HepG2 (cell line): ENCODE results near the gene BIRC2. TPM values are rescaled to one million over a fixed set of nuclear protein-coding genes. Genes with fewer than 3 reads are reported as not detected.
A peak's percentile ranks its signal among the peaks of the same experiment; 100 is the strongest.

Experiments
- ATF5 ChIP-seq: sonication (generic); formaldehyde crosslinking; IDR thresholded peaks from 2 replicates; pipeline ENCODE4 v1.4.0; 2020; ENCODE audit warnings: mild to moderate bottlenecking, low read depth, missing genetic modification reagents
- HINFP ChIP-seq: sonication (generic); formaldehyde crosslinking; IDR thresholded peaks from 2 replicates; pipeline ENCODE4 v1.4.0; 2020; ENCODE audit warnings: low read depth, mild to moderate bottlenecking, missing genetic modification reagents
- MIER3 ChIP-seq: IDR thresholded peaks from 2 replicates; pipeline ENCODE4 v1.6.1; 2016; ENCODE audit warnings: missing compliant biosample characterization, borderline replicate concordance
- NFYC ChIP-seq: IDR thresholded peaks from 2 replicates; pipeline ENCODE4 v1.6.1; 2016; ENCODE audit warnings: missing genetic modification reagents, missing compliant biosample characterization
- RARA ChIP-seq: IDR thresholded peaks from 2 replicates; pipeline ENCODE4 v1.6.1; 2016; ENCODE audit warnings: missing genetic modification reagents, missing compliant biosample characterization
- SMAD1 ChIP-seq: sonication (generic); formaldehyde crosslinking; IDR thresholded peaks from 2 replicates; pipeline ENCODE4 v1.4.0; 2020; ENCODE audit warnings: missing genetic modification reagents, low read depth, mild to moderate bottlenecking, borderline replicate concordance
- SMYD3 ChIP-seq: sonication (generic); formaldehyde crosslinking; IDR thresholded peaks from 2 replicates; pipeline ENCODE4 v1.8.1; 2023; ENCODE audit warnings: mild to moderate bottlenecking, missing genetic modification reagents
- ZBTB44 ChIP-seq: sonication (generic); formaldehyde crosslinking; IDR thresholded peaks from 2 replicates; pipeline ENCODE4 v1.4.0; 2020; ENCODE audit warnings: missing genetic modification reagents
- ZNF17 ChIP-seq: sonication (generic); formaldehyde crosslinking; IDR thresholded peaks from 2 replicates; pipeline ENCODE4 v1.5.0; 2020; ENCODE audit warnings: mild to moderate bottlenecking, missing genetic modification reagents
- ZNF24 ChIP-seq: fragments of 450-650 bp; IDR thresholded peaks from 2 replicates; pipeline ENCODE4 v1.6.1; 2017; ENCODE audit warnings: antibody characterized with exemption, mild to moderate bottlenecking
- ZNF468 ChIP-seq: sonication (generic); formaldehyde crosslinking; IDR thresholded peaks from 2 replicates; pipeline ENCODE4 v1.8.0; 2022; ENCODE audit warnings: mild to moderate bottlenecking, moderate library complexity, missing genetic modification reagents
- ZNF512 ChIP-seq: sonication (generic); formaldehyde crosslinking; IDR thresholded peaks from 2 replicates; pipeline ENCODE4 v1.4.0; 2020; ENCODE audit warnings: mild to moderate bottlenecking, missing genetic modification reagents
- ZNF646 ChIP-seq: sonication (generic); formaldehyde crosslinking; IDR thresholded peaks from 2 replicates; pipeline ENCODE4 v1.9.0; 2021; ENCODE audit warnings: mild to moderate bottlenecking, missing genetic modification reagents
- ZNF652 ChIP-seq: IDR thresholded peaks from 2 replicates; pipeline ENCODE4 v1.6.1; 2016; ENCODE audit warnings: low read depth, borderline replicate concordance
- polyA plus RNA-seq, 8 experiments: library from polyadenylated mRNA; depleted of rRNA in 3 of 8; stranded (reverse) in 7 of 8; unstranded in 1 of 8; fragments of >200 nt; fragmentation: Illumina TruSeq in 4 of 8; extraction: Trizol in 4 of 8; gene quantifications; 2 replicates each; pipeline versions ENCODE4 v1.2.1 to v1.2.3, GENCODE V29; 2011 to 2016; ENCODE audit warnings: low read depth in 4 of 8, missing spikeins in 1 of 8, mixed read lengths in 1 of 8; ENCODE audit not compliant: insufficient read depth in 1 of 8
- total RNA-seq, 5 experiments: library from RNA; depleted of rRNA; stranded (reverse); fragments of >200 nt; fragmentation: Illumina TruSeq; extraction: Trizol; gene quantifications; 2 replicates each; pipeline ENCODE4 v1.2.3, GENCODE V29; 2016; ENCODE audit warnings: low read depth in 1 of 5

BIRC2 gene
- total and polyA plus RNA-seq, 2 of the 13 experiments (the other 11 are each of a cell fraction or from before 2014, with no cell fraction given) = 61.7 to 62.2 TPM

- no peak for TF ChIP-seq ZNF512
- TF ChIP-seq ZNF652 = no peak
- no peak for TF ChIP-seq ZNF17
- no peak for TF ChIP-seq ZNF468 (CRISPR knock-in tag)
- TF ChIP-seq MIER3 (CRISPR knock-in tag) = no peak
- TF ChIP-seq NFYC (CRISPR knock-in tag) = no peak
- TF ChIP-seq ZNF24 = no peak
- TF ChIP-seq ZNF646 (CRISPR knock-in tag) = no peak
- no peak for TF ChIP-seq ATF5 (CRISPR knock-in tag)
- TF ChIP-seq HINFP (CRISPR knock-in tag) = no peak
- 0 out of 2 replicates have a peak, but pooled peaks have one; percentile 74 for TF ChIP-seq SMYD3 (CRISPR knock-in tag)
- no peak for TF ChIP-seq SMAD1 (CRISPR knock-in tag)
- TF ChIP-seq ZBTB44 = no peak
- no peak for TF ChIP-seq RARA (CRISPR knock-in tag)
Measured at GRCh38 chr11:102347462-102348370, 702 bp downstream of the BIRC2 start (continued).
